ENCODE measurements around the gene MTA3. TPM values are rescaled to one million over a fixed set of nuclear protein-coding genes. Genes with fewer than 3 reads are reported as not detected.
"Not testable (repeated sequence)": the region's sequence is repeated elsewhere in the genome, so short reads cannot be mapped to it uniquely, and the experiment has no call there.

The MTA3 gene
- total RNA-seq, 6 experiments from 2014 or later: 6.3 to 13.0 (median 11.4) TPM

DNA sequence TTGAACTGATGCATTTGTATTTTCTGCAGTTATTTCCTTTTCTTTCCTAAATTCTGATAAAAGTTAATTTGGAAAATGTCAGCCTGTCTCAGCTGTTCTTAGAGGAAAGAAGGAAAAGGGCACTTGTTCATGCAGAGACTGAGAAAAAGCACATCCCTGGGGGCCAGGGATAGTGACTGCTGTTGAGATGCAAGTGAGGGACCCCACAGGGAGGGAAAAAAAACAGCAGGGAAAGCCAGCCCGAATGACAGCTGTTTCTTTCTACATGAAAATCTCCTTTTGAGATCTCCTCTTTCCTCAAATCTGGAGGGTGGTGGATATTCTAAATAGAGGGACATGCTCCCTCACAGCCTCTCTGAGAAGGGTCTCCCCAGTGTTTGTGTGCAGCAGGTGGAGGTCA lies 14.0 kb upstream of the MTA3 start:
- no peak overlapping the region for H3K27ac ChIP-seq
- 12% methylated on average over 1 of the region's 1 CpG for WGBS (ENCODE audit: insufficient coverage, low coverage, low lambda C conversion rate, missing lambda C conversion rate)
- no peak for DNase-seq
- no peaks in the 10 kb centered on the region for H3K27me3 ChIP-seq
- intact Hi-C loops (cut with DNase I): no loop called here
- TF ChIP-seq POLR2A (IDR thresholded peaks at IDR 0.05): no peak
- TF ChIP-seq, protein P1, sequence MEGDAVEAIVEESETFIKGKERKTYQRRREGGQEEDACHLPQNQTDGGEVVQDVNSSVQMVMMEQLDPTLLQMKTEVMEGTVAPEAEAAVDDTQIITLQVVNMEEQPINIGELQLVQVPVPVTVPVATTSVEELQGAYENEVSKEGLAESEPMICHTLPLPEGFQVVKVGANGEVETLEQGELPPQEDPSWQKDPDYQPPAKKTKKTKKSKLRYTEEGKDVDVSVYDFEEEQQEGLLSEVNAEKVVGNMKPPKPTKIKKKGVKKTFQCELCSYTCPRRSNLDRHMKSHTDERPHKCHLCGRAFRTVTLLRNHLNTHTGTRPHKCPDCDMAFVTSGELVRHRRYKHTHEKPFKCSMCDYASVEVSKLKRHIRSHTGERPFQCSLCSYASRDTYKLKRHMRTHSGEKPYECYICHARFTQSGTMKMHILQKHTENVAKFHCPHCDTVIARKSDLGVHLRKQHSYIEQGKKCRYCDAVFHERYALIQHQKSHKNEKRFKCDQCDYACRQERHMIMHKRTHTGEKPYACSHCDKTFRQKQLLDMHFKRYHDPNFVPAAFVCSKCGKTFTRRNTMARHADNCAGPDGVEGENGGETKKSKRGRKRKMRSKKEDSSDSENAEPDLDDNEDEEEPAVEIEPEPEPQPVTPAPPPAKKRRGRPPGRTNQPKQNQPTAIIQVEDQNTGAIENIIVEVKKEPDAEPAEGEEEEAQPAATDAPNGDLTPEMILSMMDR (IDR thresholded peaks at IDR 0.05): no peak
- no peaks in the 10 kb centered on the region for H3K4me1 ChIP-seq
- H3K36me3 ChIP-seq: no peaks in the 10 kb centered on the region
- H3K9me3 ChIP-seq: no peaks in the 10 kb centered on the region
- H3K4me3 ChIP-seq: no peak overlapping the region
- no peak for ATAC-seq

- no peak overlapping the region for H3K4me3 ChIP-seq
- H3K9me3 ChIP-seq: no peaks in the 10 kb centered on the region
- H3K36me3 ChIP-seq: no peaks in the 10 kb centered on the region
- WGBS (ENCODE audit: insufficient coverage, low coverage, low lambda C conversion rate, missing lambda C conversion rate): 85% methylated on average over 5 of the region's 6 CpGs
- no peaks in the 10 kb centered on the region for H3K4me1 ChIP-seq
- DNase-seq: no peak
- H3K27ac ChIP-seq: no peak overlapping the region
- no peak for ATAC-seq
- intact Hi-C loops (cut with DNase I): no loop called here
- TF ChIP-seq, protein P1 (IDR thresholded peaks at IDR 0.05): no peak
- TF ChIP-seq POLR2A (IDR thresholded peaks at IDR 0.05): no peak
- no peaks in the 10 kb centered on the region for H3K27me3 ChIP-seq
Measured at GRCh38 chr2:42556315-42556890, 12.0 kb upstream of the MTA3 start.

- intact Hi-C loops (cut with DNase I): no loop called here
- H3K4me3 ChIP-seq: no peak overlapping the region
Measured at GRCh38 chr2:42557306-42557705, 11.1 kb upstream of the MTA3 start.

DNA sequence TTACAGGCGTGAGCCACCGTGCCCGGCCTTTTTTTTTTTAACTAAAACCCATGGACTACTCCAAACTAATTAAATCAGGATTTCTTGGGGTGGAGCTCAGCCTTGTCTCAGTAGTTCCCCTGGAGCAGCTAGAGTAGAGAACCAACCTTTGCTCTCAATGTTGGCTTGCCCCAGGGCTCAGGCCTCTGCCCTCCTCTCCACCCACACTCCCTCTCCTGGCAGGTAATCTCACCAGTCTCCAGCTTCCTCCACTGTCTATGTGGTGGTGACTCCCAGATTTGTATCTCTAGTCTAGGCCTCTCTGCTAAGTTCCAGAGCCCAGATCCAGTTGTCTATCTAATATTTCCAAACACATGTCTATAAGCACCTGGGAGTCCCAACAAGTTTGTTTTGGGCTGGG lies 9.6 kb upstream of the MTA3 start:
- H3K4me3 ChIP-seq: no peak overlapping the region
- no peak for TF ChIP-seq POLR2A (IDR thresholded peaks at IDR 0.05)
- TF ChIP-seq, protein P1 (IDR thresholded peaks at IDR 0.05): peak; percentile 11 to 26 (median 20)
- H3K27ac ChIP-seq: no peak overlapping the region
- no peaks in the 10 kb centered on the region for H3K36me3 ChIP-seq
- ATAC-seq (peak; percentile 68 to 97 (median 90)), DNase-seq (peak in 2 of 3 donors; percentile 30 to 50)
- no peaks in the 10 kb centered on the region for H3K4me1 ChIP-seq
- H3K9me3 ChIP-seq: no peaks in the 10 kb centered on the region
- intact Hi-C loops (cut with DNase I): no loop called here
- WGBS (ENCODE audit: insufficient coverage, low coverage, low lambda C conversion rate, missing lambda C conversion rate): 97% methylated on average over 3 of the region's 3 CpGs
- H3K27me3 ChIP-seq: no peaks in the 10 kb centered on the region

More at GRCh38 chr2:42557306-42557705, 11.1 kb upstream of the MTA3 start:
- no peaks in the 10 kb centered on the region for H3K9me3 ChIP-seq
- no peaks in the 10 kb centered on the region for H3K36me3 ChIP-seq
- 47% methylated on average over 5 of the region's 5 CpGs for WGBS (ENCODE audit: insufficient coverage, low coverage, low lambda C conversion rate, missing lambda C conversion rate)
- ATAC-seq (no peak), DNase-seq (no peak)
- no peak overlapping the region for H3K27ac ChIP-seq
- no peaks in the 10 kb centered on the region for H3K27me3 ChIP-seq
- TF ChIP-seq, protein P1 (IDR thresholded peaks at IDR 0.05): no peak
- TF ChIP-seq POLR2A (IDR thresholded peaks at IDR 0.05): no peak
- H3K4me1 ChIP-seq: no peaks in the 10 kb centered on the region

DNA sequence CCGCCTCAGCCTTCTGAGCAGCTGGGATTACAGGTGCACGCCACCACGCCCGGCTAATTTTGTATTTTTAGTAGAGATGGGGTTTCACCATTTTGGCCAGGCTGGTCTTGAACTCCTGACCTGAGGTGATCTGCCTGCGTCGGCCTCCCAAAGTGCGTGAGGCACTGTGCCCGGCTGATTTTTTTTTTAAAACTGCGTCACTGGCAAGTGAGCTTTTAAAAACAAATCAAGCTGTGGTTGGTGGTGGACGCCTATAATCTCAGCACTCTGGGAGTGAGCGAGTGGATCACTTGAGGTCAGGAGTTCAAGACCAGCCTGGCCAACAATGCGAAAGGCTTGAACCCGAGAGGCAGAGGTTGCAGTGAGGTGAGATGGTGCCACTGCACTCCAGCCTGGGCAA lies 8.3 kb upstream of the MTA3 start:
- WGBS (ENCODE audit: insufficient coverage, low coverage, low lambda C conversion rate, missing lambda C conversion rate): 87% methylated on average over 9 of the region's 13 CpGs
- intact Hi-C loops (cut with DNase I); ATAC-seq; H3K9me3 ChIP-seq; H3K27ac ChIP-seq; DNase-seq; H3K27me3 ChIP-seq; H3K4me3 ChIP-seq; H3K36me3 ChIP-seq; H3K4me1 ChIP-seq: not testable (repeated sequence)
